ENCODE measurements around the gene HOXA1.
A peak's percentile ranks its signal among the peaks of the same experiment; 100 is the strongest.

Gene HOXA1

GRCh38 chr7:27122077-27122910, 26.5 kb upstream of the HOXA1 start:
- H3K4me3 ChIP-seq (ENCODE audit: low read depth, low read length) = peak overlapping the region; percentile 50
- no peak for DNase-seq (ENCODE audit: low read depth)
- no peak for TF ChIP-seq CTCF (IDR thresholded peaks at IDR 0.05; ENCODE audit: low read depth, low read length, missing control alignments)
- in situ Hi-C loops (cut with HindIII; ENCODE audit: low sequenced_read_pairs) = no loop called here

GRCh38 chr7:27121684-27122076, 25.9 kb upstream of the HOXA1 start:
- peak overlapping the region; percentile 50 for H3K4me3 ChIP-seq (ENCODE audit: low read depth, low read length)
- TF ChIP-seq CTCF (IDR thresholded peaks at IDR 0.05; ENCODE audit: low read depth, low read length, missing control alignments) = no peak
- in situ Hi-C loops (cut with HindIII; ENCODE audit: low sequenced_read_pairs) = no loop called here
- no peak for DNase-seq (ENCODE audit: low read depth)

- in situ Hi-C loops (cut with HindIII; ENCODE audit: low sequenced_read_pairs) = loop anchor here (5.0 kb wide), 1 partner anchor 267 kb away; no protein-coding TSS in a partner anchor
- TF ChIP-seq CTCF (IDR thresholded peaks at IDR 0.05; ENCODE audit: low read depth, low read length, missing control alignments) = no peak
- DNase-seq (ENCODE audit: low read depth) = no peak
- H3K4me3 ChIP-seq (ENCODE audit: low read depth, low read length) = no peak overlapping the region
These were observed 23.7 kb upstream of the HOXA1 start for GRCh38 chr7:27119412-27119911.

- in situ Hi-C loops (cut with HindIII; ENCODE audit: low sequenced_read_pairs) = loop anchor here (5.0 kb wide), 1 partner anchor 266 kb away; no protein-coding TSS in a partner anchor
- TF ChIP-seq CTCF (IDR thresholded peaks at IDR 0.05; ENCODE audit: low read depth, low read length, missing control alignments) = no peak
- no peak for DNase-seq (ENCODE audit: low read depth)
- peak overlapping the region; percentile 76 for H3K4me3 ChIP-seq (ENCODE audit: low read depth, low read length)
These were observed 22.8 kb upstream of the HOXA1 start for GRCh38 chr7:27118580-27118979.

- TF ChIP-seq CTCF (IDR thresholded peaks at IDR 0.05; ENCODE audit: low read depth, low read length, missing control alignments) = no peak
- in situ Hi-C loops (cut with HindIII; ENCODE audit: low sequenced_read_pairs) = loop anchor here (5.0 kb wide), 1 partner anchor 266 kb away; no protein-coding TSS in a partner anchor
- peak overlapping the region; percentile 76 for H3K4me3 ChIP-seq (ENCODE audit: low read depth, low read length)
- no peak for DNase-seq (ENCODE audit: low read depth)
These were observed 22.2 kb upstream of the HOXA1 start for GRCh38 chr7:27117887-27118491.

GRCh38 chr7:27116962-27117886, 21.4 kb upstream of the HOXA1 start:
- DNase-seq (ENCODE audit: low read depth) = no peak
- in situ Hi-C loops (cut with HindIII; ENCODE audit: low sequenced_read_pairs) = loop anchor here (5.0 kb wide), 1 partner anchor 265 kb away; no protein-coding TSS in a partner anchor
- no peak for TF ChIP-seq CTCF (IDR thresholded peaks at IDR 0.05; ENCODE audit: low read depth, low read length, missing control alignments)
- peak overlapping the region; percentile 76 for H3K4me3 ChIP-seq (ENCODE audit: low read depth, low read length)

Data from astrocyte of the cerebellum (primary cell).